Measurements from ENCODE around the gene MAGEB6.

Gene MAGEB6

GRCh38 chrX:26234177-26234576 is 41.9 kb downstream of the MAGEB6 start:
- TF ChIP-seq ZFX (IDR thresholded peaks at IDR 0.05) (no peak), CTCF (conservative IDR thresholded peaks at IDR 0.05) (no peak)
- H3K27ac ChIP-seq, result no peak overlapping the region

Data from C4-2B (cell line).